Tibial nerve (tissue), 4 donors: Measurements from ENCODE around the gene KANK3.

Source experiments
- EP300 ChIP-seq, 2 donors: sonication (generic); formaldehyde crosslinking; IDR thresholded peaks; one replicate each; pipeline ENCODE4 v1.6.1; 2017; ENCODE audit warnings: antibody characterized with exemption in 2 of 2, mild to moderate bottlenecking in 1 of 2
- TF ChIP-seq, protein P1 (sequence below), 5 experiments: fragments of 200-600 bp in 3 of 5; fragments of 450-650 bp in 2 of 5; sonication (generic) in 3 of 5; IDR thresholded peaks; one replicate each; pipeline ENCODE4 v1.5.1; 2016 to 2019; ENCODE audit warnings: antibody characterized with exemption in 5 of 5, mild to moderate bottlenecking in 3 of 5, moderate library complexity in 2 of 5

GRCh38 chr19:8324186-8325050, 18.6 kb downstream of the KANK3 start:
- TF ChIP-seq, protein P1, sequence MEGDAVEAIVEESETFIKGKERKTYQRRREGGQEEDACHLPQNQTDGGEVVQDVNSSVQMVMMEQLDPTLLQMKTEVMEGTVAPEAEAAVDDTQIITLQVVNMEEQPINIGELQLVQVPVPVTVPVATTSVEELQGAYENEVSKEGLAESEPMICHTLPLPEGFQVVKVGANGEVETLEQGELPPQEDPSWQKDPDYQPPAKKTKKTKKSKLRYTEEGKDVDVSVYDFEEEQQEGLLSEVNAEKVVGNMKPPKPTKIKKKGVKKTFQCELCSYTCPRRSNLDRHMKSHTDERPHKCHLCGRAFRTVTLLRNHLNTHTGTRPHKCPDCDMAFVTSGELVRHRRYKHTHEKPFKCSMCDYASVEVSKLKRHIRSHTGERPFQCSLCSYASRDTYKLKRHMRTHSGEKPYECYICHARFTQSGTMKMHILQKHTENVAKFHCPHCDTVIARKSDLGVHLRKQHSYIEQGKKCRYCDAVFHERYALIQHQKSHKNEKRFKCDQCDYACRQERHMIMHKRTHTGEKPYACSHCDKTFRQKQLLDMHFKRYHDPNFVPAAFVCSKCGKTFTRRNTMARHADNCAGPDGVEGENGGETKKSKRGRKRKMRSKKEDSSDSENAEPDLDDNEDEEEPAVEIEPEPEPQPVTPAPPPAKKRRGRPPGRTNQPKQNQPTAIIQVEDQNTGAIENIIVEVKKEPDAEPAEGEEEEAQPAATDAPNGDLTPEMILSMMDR (IDR thresholded peaks at IDR 0.05): no peak
- no peak for TF ChIP-seq EP300 (IDR thresholded peaks at IDR 0.05)
